GM12878 (cell line): ENCODE results near the gene GRIK5. TPM values are rescaled to one million over a fixed set of nuclear protein-coding genes. Genes with fewer than 3 reads are reported as not detected.

Source experiments
- CHD4 ChIP-seq: fragments of 200-600 bp; sonication (generic); IDR thresholded peaks from 2 replicates; pipeline ENCODE4 v1.6.1; 2016; ENCODE audit warnings: mild to moderate bottlenecking
- CTCF ChIP-seq, 3 experiments: IDR thresholded peaks in 2 of 3; conservative IDR thresholded peaks in 1 of 3; 2 replicates each; pipeline ENCODE4 v1.5.1; 2011; ENCODE audit warnings: low read depth in 3 of 3, low read length in 3 of 3, mild to moderate bottlenecking in 3 of 3, control low read depth in 2 of 3, moderate library complexity in 2 of 3, inconsistent platforms in 1 of 3, mixed read lengths in 1 of 3; ENCODE audit not compliant: control insufficient read depth in 2 of 3, insufficient read depth in 1 of 3; ENCODE audit errors: extremely low read depth in 1 of 3
- IRF5 ChIP-seq: fragments of 450-650 bp; IDR thresholded peaks from 2 replicates; pipeline ENCODE4 v1.6.1; 2017; ENCODE audit warnings: borderline replicate concordance
- POLR2A ChIP-seq: IDR thresholded peaks from 2 replicates; pipeline ENCODE4 v1.6.1; 2011; ENCODE audit warnings: low read depth, mild to moderate bottlenecking, low read length
- SMC3 ChIP-seq: IDR thresholded peaks from 2 replicates; pipeline ENCODE4 v1.6.1; 2011; ENCODE audit warnings: low read length, improper control_type of control experiment, borderline replicate concordance
- polyA plus RNA-seq, 11 experiments: library from polyadenylated mRNA; depleted of rRNA in 4 of 11; unstranded in 6 of 11; stranded (reverse) in 5 of 11; fragments of >200 nt; fragmentation: Nextera tagmentation in 4 of 11; fragmentation: Illumina TruSeq in 1 of 11; extraction: Ambion mirVana in 4 of 11; extraction: Trizol in 1 of 11; gene quantifications; 1 replicate in 1 of 11; 2 replicates in 10 of 11; pipeline versions ENCODE4 v1.2.1 to v1.2.3, GENCODE V29; 2011 to 2016; ENCODE audit warnings: inconsistent platforms in 2 of 11, missing spikeins in 2 of 11, low read depth in 1 of 11
- total RNA-seq, 4 experiments: library from RNA; depleted of rRNA in 3 of 4; stranded (reverse); fragments of >200 nt in 3 of 4; fragmentation: Illumina TruSeq in 1 of 4; extraction: Trizol in 1 of 4; gene quantifications; 2 replicates each; pipeline versions ENCODE4 v1.2.1 to v1.2.3, GENCODE V29; 2013 to 2021
- TF ChIP-seq, protein P1 (sequence below): IDR thresholded peaks from 2 replicates; pipeline ENCODE4 v1.6.1; 2012; ENCODE audit warnings: low read depth, low read length, improper control_type of control experiment
- TF ChIP-seq, protein P2 (sequence below): fragments of 450-650 bp; conservative IDR thresholded peaks from 2 replicates; pipeline ENCODE4 v1.6.1; 2017; ENCODE audit warnings: mild to moderate bottlenecking, moderate library complexity

Gene GRIK5
- total and polyA plus RNA-seq, 10 of the 15 experiments (the other 5 are each of a cell fraction or from before 2014, with no cell fraction given), result 0.03 to 0.23 (median 0.07) TPM; not detected in 3

DNA sequence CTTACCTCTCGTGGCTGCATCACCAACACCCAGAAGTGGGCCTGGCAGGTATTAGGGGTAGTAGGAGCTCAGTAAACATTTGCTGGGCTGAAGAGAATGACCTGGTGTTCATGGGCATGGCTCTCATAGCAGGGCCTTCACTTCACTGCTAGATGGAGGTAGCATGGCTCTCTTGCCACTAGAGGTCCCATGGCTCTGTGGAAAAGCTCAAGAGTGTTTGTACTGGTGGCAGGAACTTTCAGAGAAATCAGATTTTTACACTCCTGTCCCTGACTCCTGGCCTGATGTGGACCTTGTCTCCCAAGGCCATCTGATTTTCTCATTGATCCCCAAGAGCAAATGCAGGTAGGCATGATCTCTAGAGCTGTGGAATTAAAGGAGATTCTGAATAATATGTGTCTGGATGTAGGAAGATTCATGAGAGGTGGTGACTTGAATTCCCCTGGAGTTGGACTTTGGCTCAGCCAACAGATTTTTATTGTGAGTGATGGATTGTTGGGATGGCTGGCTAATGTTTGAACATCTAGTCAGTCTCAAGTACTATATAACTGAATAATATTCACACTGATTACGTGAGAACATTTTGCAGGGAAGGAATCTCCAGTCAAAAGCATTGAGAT lies 11.7 kb upstream of the GRIK5 start (continued):
- TF ChIP-seq, protein P1, sequence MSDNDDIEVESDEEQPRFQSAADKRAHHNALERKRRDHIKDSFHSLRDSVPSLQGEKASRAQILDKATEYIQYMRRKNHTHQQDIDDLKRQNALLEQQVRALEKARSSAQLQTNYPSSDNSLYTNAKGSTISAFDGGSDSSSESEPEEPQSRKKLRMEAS, result no peak
- TF ChIP-seq POLR2A, result 0 out of 2 replicates have a peak, but pooled peaks have one; percentile 12
- TF ChIP-seq IRF5, result no peak
- TF ChIP-seq CTCF (IDR thresholded peaks at IDR 0.05 in 2 of 3, conservative IDR thresholded peaks at IDR 0.05 in 1 of 3; ENCODE audit: control insufficient read depth in 2 of 3, extremely low read depth in 1 of 3, insufficient read depth in 1 of 3, low read depth in 3 of 3, low read length in 3 of 3), result peak; percentile 70 to 76 (median 70)
- TF ChIP-seq, protein P2, sequence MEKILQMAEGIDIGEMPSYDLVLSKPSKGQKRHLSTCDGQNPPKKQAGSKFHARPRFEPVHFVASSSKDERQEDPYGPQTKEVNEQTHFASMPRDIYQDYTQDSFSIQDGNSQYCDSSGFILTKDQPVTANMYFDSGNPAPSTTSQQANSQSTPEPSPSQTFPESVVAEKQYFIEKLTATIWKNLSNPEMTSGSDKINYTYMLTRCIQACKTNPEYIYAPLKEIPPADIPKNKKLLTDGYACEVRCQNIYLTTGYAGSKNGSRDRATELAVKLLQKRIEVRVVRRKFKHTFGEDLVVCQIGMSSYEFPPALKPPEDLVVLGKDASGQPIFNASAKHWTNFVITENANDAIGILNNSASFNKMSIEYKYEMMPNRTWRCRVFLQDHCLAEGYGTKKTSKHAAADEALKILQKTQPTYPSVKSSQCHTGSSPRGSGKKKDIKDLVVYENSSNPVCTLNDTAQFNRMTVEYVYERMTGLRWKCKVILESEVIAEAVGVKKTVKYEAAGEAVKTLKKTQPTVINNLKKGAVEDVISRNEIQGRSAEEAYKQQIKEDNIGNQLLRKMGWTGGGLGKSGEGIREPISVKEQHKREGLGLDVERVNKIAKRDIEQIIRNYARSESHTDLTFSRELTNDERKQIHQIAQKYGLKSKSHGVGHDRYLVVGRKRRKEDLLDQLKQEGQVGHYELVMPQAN, result no peak
- peak; percentile 46; the same call in 1 of the 2 replicates for TF ChIP-seq SMC3
- no peak for TF ChIP-seq CHD4
